MCF 10A (cell line): Measurements from ENCODE around the gene RNPEP. TPM values are rescaled to one million over a fixed set of nuclear protein-coding genes. Genes with fewer than 3 reads are reported as not detected.
A peak's percentile ranks its signal among the peaks of the same experiment; 100 is the strongest.

Experiments used
- BruUV-seq: library from RNA; stranded (reverse); fragments of 400-500 nt; replicated peaks from 2 replicates; lab custom pipeline; 2021; lab: Mats Ljungman, UMichigan
- CTCF ChIA-PET: fragments of 300-600 bp; sonication (Branson Sonifier 250); formaldehyde crosslinking; extraction: SDS; loops from one replicate; lab custom pipeline; 2021; ENCODE audit warnings: antibody characterized with exemption, inconsistent platforms; lab: Yijun Ruan, JAX
- POLR2A ChIA-PET: fragments of 300-600, 350-650 bp; sonication (Branson Sonifier 250); formaldehyde crosslinking; extraction: SDS; loops from one replicate; lab custom pipeline; 2020; ENCODE audit warnings: antibody characterized with exemption, inconsistent platforms; lab: Yijun Ruan, JAX
- DNase-seq: peaks from one replicate; pipeline ENCODE4 v3.0.0-alpha.2; 2018; ENCODE audit not compliant: unreplicated experiment
- H3K27ac Mint-ChIP-seq: one replicate; pipeline ENCODE4 v1.8.0; 2022; ENCODE audit warnings: mild to moderate bottlenecking, low read depth, mixed read lengths; ENCODE audit not compliant: unreplicated experiment
- H3K27me3 Mint-ChIP-seq: one replicate; pipeline ENCODE4 v1.8.0; 2022; ENCODE audit warnings: mixed read lengths; ENCODE audit not compliant: insufficient read depth, unreplicated experiment
- H3K36me3 Mint-ChIP-seq: one replicate; pipeline ENCODE4 v1.8.0; 2022; ENCODE audit warnings: mild to moderate bottlenecking, moderate library complexity, mixed read lengths; ENCODE audit not compliant: insufficient read depth, unreplicated experiment
- H3K4me1 Mint-ChIP-seq: one replicate; pipeline ENCODE4 v1.8.0; 2022; ENCODE audit warnings: mixed read lengths; ENCODE audit not compliant: insufficient read depth, unreplicated experiment
- H3K4me3 Mint-ChIP-seq: one replicate; pipeline ENCODE4 v1.8.0; 2022; ENCODE audit warnings: mild to moderate bottlenecking, moderate library complexity, mixed read lengths; ENCODE audit not compliant: unreplicated experiment
- H3K9me3 Mint-ChIP-seq: one replicate; pipeline ENCODE4 v1.8.0; 2022; ENCODE audit warnings: mixed read lengths; ENCODE audit not compliant: unreplicated experiment
- CTCF ChIP-seq: fragments of 200-600 bp; IDR thresholded peaks from one replicate; pipeline ENCODE4 v1.8.0; 2022; ENCODE audit warnings: antibody characterized with exemption, mild to moderate bottlenecking; ENCODE audit not compliant: unreplicated experiment
- intact Hi-C: fragments of 100-400 bp; cut with micrococcal nuclease; formaldehyde crosslinking; loops from 2 replicates; pipeline ENCODE4 v1.14.1; 2022
- total RNA-seq: library from RNA; stranded (reverse); gene quantifications from 2 replicates; pipeline ENCODE4 v1.2.3, GENCODE V29; 2022

RNPEP gene
- total RNA-seq, 1 experiment from 2014 or later = 155 TPM

- POLR2A ChIA-PET = interaction anchor here (1.0 to 2.9 kb wide), 3 partner anchors 11 to 106 kb away, joined by 4 to 12 read pairs (median 6); no protein-coding TSS in a partner anchor
- H3K27ac Mint-ChIP-seq = no peak overlapping the region
- H3K4me3 Mint-ChIP-seq = no peak overlapping the region
- peaks cover 13% of the 10 kb centered on the region for H3K27me3 Mint-ChIP-seq
- H3K4me1 Mint-ChIP-seq = peaks cover 22% of the 10 kb centered on the region
- no TSS peak for BruUV-seq
- CTCF ChIA-PET = interaction anchor here (1.0 to 22.6 kb wide), 6 partner anchors 10 to 118 kb away, joined by 3 to 1380 read pairs (median 39); partner anchors contain the start of gene GPR37L1
- H3K36me3 Mint-ChIP-seq = peaks cover 6% of the 10 kb centered on the region
- intact Hi-C loops = no loop called here
- DNase-seq = no peak
- no peaks in the 10 kb centered on the region for H3K9me3 Mint-ChIP-seq
- TF ChIP-seq CTCF = no peak
Measured at GRCh38 chr1:202013603-202014002, 31.2 kb downstream of the RNPEP start.

GRCh38 chr1:202014060-202014459 is 31.6 kb downstream of the RNPEP start:
- H3K27me3 Mint-ChIP-seq = peaks cover 13% of the 10 kb centered on the region
- DNase-seq = no peak
- H3K36me3 Mint-ChIP-seq = peaks cover 6% of the 10 kb centered on the region
- CTCF ChIA-PET = interaction anchor here (1.0 to 22.6 kb wide), 7 partner anchors 9 to 141 kb away, joined by 3 to 1380 read pairs (median 13); partner anchors contain the start of gene GPR37L1
- no TSS peak for BruUV-seq
- H3K4me3 Mint-ChIP-seq = no peak overlapping the region
- no peaks in the 10 kb centered on the region for H3K9me3 Mint-ChIP-seq
- intact Hi-C loops = no loop called here
- no peak for TF ChIP-seq CTCF
- POLR2A ChIA-PET = interaction anchor here (1.5 to 2.9 kb wide), 2 partner anchors 10 to 43 kb away, joined by 6 to 12 read pairs; no protein-coding TSS in a partner anchor
- H3K4me1 Mint-ChIP-seq = peaks cover 25% of the 10 kb centered on the region
- no peak overlapping the region for H3K27ac Mint-ChIP-seq

GRCh38 chr1:202014915-202015661 is 32.6 kb downstream of the RNPEP start:
- CTCF ChIA-PET = interaction anchor here (0.5 to 22.6 kb wide), 9 partner anchors 14 to 1982 kb away, joined by 3 to 1380 read pairs (median 4); partner anchors contain the start of gene GPR37L1

More at GRCh38 chr1:202014915-202015661, 32.6 kb downstream of the RNPEP start:
- TF ChIP-seq CTCF = no peak
- Mint-ChIP-seq H3K27ac (no peak overlapping the region), H3K4me1 (peaks cover 19% of the 10 kb centered on the region), H3K9me3 (no peaks in the 10 kb centered on the region), H3K36me3 (peaks cover 6% of the 10 kb centered on the region), H3K4me3 (no peak overlapping the region), H3K27me3 (peaks cover 13% of the 10 kb centered on the region)
- intact Hi-C loops = loop anchor here (5.0 kb wide), 1 partner anchor 42 kb away; no protein-coding TSS in a partner anchor
- no TSS peak for BruUV-seq
- POLR2A ChIA-PET = interaction anchor here (0.7 to 3.7 kb wide), 5 partner anchors 9 to 537 kb away, joined by 3 to 23 read pairs (median 5); no protein-coding TSS in a partner anchor
- peak; percentile 73 for DNase-seq
